GM19463 (cell line): ENCODE measurements around the gene HTR7.
A peak's percentile ranks its signal among the peaks of the same experiment; 100 is the strongest.
"Not testable (repeated sequence)": the region's sequence is repeated elsewhere in the genome, so short reads cannot be mapped to it uniquely, and the experiment has no call there.

Experiments
- ATAC-seq: cut with Tn5 transposase; IDR thresholded peaks from one replicate; pipeline ENCODE4 v1.9.1; 2021; ENCODE audit warnings: mild to moderate bottlenecking, moderate library complexity; ENCODE audit not compliant: unreplicated experiment

The HTR7 gene

DNA sequence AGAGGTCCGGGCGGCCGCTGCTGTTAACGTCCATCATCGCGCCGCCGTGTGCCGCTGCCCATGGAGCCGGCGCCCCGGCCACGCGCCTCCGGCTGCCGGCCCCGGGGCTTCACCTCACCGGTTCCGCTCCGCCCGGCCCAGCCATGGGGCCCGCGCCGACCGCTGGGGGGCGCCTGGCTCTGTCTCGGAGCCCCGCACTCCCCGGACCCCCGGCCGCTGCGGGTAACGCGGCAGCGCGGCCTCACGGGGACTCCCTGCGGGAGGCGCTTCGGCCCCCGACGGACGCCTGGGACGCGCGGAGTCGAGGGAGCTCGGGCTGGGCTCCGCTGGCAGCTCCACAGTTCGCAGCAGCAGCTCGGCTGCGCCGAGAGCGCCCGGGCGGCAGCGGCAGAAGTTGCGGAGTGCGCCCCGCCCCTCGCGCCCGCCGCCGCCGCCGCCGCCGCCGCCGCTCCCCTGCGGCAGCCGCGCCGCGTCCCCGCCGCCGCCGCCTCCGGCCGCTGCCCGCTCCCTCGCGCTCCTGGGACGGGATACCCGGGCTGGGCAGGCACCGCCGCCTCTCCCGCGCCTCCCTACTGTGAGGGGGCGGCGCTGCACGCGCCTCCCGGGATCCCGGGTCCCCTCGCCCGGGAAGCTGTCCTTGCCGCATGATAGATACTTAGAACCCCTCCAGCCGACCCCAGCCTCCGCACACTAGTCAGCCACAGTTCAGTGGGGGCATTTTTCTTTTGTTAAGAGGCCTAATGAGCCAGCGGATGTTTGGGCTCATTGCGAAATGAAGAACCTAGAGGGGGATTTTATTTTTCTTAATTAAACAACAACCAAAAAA, at the start of gene HTR7:
TSS of gene HTR7 (minus strand) at position 405 of the 826 bp plus-strand sequence. CDS start at position 37, 368 bp downstream.
- peak; percentile 73 for ATAC-seq

DNA sequence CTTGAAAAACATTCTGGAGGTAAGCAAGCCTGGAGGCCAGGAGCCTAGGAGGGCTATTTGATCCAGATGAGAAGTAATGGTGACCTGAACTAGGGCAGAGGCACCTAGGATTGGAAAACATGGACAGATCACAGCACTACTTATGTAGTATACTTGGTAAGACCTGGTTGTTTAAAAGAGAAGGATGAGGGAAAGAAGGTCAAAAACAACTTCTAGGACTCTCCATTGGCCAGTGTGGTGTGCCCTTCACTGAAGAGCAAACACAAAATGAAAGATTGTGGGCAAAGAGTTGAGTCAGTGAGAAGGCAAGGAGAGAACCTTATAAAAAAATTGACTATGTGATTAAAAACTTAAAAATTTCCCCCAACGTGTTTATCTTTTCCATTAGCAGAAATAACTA, 48.8 kb upstream of the HTR7 start:
- no peak for ATAC-seq

DNA sequence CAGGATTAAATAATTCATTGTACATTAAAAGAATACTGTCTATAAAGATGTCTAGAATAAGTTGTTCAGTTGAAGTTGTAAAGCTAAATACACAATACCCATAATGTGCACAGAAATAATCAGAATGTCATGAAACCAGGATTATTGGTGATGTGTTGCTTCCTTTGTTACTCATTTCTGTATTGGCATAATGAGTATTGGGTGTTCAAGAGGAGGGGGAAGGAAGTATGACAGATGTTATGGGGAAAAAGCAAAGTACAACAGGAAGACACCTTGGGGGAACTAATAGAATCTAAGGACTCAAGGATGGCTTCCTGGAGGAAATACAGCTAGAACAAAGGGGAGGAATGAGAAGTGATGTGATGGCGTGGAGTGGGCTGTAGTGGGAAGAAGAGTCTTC, 48.1 kb upstream of the HTR7 start:
- ATAC-seq: no peak

DNA sequence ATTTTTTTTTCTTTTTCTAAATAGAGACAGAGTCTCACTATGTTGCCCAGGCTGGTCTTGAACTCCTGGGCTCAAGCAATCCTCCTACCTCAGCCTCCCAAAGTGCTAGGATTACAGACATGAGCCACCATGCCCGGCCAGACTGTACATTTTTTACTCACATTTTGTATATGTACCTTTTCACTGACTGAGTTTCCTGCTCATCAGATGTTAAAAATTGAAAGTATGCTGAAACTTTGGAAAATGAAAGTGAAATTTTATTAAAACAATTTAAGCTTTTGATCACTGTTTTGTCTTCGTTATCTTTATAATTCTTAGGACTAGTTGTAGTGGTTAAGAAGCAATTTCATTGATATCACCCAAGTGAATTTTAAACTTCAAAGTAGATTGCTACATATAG, 39.1 kb upstream of the HTR7 start:
- not testable (repeated sequence) for ATAC-seq

DNA sequence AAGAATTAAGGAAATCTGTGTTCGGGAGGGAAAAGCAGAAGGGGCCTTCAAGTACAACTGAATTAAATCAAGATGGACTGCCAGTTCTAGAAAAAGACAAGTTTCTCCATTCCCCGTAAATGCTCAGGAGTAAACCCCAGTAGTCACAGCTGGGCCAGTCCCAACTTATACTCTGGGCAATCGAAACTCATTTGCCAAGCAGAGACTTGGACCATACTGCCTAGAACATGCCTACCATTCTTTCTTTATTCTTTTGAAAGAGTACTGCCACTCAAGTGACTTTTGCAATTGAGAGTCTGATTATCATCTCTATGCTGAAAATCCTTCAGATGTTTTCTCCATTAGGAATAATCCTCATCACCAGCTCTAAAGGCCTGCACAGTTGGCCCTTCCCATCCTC, 35.4 kb upstream of the HTR7 start:
- no peak for ATAC-seq

DNA sequence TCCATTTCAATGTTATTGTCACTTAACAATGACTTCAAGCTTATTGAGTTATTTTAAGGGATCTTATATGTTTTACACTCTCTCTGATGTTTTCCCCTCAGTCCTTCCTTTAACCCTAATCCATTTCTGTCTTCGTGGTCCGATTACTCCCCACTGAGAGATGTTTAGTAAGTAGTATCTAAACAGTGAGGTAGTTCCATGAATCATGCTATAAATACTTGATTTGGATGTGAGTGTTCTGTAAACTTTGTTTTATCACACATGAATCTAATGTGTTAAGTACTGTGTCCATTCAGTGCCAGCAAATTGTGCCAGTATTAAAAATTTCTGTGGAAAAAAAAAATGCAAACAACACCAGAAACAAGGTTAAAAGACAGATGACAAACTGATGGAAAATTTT, 32.5 kb upstream of the HTR7 start:
- no peak for ATAC-seq

DNA sequence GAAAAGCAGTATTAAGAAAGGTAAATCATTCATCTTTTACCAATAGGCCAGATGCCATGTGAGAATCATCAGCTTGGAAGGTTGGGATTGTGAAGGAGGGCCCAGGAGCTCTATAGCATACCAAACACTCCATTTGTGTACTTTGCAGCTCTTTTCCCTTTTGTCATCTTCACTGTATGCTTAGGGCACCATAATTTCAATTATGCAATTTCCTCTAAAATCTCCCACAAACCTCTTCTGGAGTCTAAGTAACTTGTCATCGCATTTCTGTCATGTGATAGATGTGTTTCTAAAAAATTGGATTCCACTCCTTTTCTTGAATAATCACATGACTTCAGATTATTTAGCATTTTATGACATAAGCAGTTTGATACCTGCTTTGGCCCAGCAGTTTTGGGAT, 31.8 kb upstream of the HTR7 start:
- ATAC-seq: no peak

DNA sequence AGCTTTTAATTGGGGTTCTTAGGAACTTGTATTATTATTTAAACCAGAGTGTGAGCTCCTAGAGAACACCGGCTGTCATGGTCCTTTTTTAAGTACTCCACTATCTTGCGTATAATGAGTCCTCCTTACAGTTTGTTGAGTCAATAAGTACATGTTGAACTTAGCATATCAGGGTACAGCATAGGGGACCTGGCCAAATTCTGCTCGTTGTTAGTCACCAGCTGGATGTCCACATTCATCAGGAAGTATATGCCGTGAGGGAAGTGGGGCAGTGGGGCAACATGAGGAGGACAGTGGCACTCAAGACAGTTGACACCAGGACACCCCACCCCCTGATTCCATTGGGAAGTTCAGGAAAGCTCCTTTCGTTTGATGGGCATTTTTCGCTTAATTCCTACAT, 30.5 kb upstream of the HTR7 start:
- ATAC-seq: no peak

DNA sequence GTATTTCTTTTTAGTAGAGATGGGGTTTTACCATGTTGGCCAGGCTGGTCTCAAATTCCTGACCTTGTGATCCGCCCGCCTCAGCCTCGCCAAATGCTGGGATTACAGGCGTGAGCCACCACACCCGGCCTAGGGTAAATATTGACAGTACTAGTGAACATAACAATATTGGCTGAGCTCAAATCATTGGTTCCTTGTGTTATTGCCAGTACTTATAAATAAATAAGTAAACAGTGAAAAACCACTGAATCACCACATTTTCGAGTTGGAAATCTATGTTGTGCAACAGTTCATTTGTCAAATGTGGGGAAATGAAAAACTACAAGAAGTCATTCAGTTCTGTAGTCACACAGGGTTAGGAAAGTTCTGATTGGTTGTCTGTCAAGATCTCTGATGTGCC, 29.7 kb upstream of the HTR7 start:
- no peak for ATAC-seq

DNA sequence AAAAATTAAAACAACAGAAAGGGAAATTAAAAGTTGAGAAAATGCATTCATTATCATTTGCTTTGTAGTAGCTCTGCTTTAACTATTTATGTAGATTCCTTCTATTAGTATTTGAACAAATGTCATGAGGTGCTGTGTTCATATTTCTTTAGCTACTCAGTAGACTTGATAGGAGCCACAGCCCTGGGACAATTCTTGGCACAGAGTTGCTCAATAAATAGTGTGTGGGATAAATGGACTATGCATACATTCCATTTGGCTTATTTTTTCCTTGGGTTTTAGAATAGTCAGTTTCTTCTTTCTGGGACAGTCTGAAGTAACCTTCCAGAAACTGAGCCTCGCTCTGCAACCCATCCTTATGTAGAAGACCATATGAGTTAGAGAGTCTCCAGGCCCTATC, 27.3 kb upstream of the HTR7 start:
- ATAC-seq: no peak

DNA sequence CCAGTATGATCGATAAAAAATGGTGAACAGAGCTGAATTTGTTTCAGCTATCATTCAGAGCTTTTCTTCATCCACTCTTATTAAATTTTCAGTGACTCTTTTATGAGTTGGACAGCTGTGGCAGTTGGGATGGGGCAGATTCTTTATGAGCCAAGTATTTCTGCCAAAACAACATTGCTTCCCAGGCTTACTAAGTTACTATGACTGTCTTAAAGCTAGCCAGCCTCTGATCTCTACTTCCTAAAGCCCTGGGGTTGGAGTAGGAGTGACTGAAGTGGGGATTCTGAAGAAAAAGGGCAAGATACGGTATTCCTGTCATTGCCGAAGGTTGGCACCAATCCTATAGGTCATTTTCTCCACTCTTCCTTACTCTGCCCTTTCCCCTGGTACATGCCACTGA, 26.6 kb upstream of the HTR7 start:
- ATAC-seq: no peak

DNA sequence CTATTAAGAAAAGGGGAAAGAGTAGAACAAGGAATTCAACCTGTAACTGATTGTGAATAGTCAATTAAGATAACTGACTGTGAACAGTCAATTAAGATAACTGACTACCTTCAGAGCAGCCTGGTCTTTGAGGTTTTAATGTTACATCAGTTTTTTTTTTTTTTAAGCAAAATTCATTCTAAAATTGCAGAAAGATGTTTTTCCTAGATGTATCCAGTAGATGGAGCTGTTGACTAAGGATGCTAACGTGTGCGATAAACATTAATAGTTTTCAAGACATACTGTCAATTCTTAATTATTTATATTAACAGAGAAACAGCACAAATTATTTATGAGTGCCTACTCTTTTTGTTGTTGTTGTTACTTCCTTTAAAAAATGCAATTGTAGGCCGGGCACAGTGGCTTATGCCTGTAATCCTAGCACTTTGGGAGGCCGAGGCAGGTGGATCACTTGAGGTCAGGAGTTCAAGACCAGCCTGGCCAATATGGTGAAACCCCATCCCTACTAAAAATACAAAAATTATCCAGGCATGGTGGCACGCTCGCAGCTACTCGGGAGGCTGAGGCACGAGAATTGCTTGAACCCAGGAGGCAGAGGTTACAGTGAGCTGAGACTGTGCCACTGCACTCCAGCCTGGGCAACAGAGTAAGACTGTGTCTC, 22.4 kb upstream of the HTR7 start:
- ATAC-seq: not testable (repeated sequence)

DNA sequence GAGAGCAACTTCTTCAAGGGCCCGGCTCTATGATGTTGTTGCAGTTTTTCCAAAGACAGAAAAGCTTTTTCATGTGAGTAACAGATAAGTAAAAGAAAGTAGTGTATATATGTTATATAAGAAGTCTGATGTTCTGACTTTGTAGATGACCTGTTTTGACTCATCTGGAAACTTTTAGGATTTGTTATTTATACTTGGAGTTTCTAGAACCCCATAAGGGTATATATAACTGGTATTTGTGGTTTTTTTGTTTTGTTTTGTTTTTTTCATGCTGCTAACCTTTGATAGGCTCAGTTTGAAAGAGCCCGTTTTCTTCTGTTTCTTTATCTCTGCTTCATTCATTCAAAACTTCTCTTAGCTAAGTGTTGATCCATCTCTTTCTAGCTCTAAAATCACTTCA, 21.2 kb upstream of the HTR7 start:
- no peak for ATAC-seq

DNA sequence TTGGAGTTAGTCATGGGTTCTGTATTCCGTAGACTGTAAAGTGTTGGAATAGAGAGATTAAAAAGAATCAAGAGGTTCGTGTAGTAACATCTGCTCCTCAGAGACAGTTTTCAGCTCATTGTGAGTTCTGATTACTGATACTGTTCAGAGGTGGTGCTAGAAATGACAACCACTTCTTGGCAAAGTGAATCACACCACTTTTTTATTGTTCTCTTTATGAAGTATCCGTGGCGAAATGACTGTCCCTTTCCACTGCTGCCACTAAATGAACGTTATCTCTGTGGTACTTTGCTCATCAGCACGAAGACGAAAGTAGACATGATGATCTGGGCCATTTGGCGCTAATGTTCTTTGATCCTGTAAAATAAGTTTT, 14.8 kb upstream of the HTR7 start:
- ATAC-seq: no peak

DNA sequence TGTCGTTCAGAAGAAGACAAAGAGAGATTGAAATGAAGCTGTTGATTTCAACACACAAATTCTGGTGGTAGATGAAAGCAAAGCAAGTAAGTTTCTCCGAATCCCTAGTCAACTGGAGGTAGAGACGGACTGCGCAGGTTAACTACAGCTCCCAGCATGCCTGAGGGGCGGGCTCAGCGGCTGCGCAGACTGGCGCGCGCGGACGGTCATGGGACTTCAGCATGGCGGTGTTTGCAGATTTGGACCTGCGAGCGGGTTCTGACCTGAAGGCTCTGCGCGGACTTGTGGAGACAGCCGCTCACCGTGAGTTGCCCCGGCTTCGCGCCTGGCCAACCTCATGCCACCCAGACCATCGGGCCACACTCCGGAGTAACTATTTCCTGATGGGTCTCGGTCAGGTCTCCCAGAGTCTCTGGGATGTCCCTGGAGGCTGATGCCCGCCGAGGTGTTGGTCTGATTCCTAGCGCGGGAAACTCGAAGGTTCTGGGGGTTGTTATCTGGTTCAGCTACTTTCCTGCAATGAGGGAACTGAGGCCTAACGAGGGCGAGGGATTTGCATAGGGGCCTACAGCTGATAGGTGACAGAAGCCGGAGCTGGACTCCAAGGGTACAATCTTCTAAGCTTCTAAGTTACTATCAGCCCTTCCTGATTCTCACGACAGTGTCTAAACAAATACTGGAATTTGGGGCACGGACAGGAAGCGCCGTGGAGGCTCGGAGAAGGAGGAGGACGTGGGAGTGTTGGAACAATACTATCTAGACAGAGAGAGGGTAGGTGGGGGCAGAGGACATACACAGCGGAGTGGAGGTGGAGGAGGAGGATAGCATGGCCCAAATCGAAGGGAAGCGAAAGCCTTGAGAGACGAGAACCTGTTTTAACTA, 14.2 kb upstream of the HTR7 start, which contains the start of gene RPP30:
TSS of gene RPP30 (plus strand) at position 209 of the 882 bp plus-strand sequence. CDS start at position 222, 13 bp downstream.
- ATAC-seq: peak; percentile 98

DNA sequence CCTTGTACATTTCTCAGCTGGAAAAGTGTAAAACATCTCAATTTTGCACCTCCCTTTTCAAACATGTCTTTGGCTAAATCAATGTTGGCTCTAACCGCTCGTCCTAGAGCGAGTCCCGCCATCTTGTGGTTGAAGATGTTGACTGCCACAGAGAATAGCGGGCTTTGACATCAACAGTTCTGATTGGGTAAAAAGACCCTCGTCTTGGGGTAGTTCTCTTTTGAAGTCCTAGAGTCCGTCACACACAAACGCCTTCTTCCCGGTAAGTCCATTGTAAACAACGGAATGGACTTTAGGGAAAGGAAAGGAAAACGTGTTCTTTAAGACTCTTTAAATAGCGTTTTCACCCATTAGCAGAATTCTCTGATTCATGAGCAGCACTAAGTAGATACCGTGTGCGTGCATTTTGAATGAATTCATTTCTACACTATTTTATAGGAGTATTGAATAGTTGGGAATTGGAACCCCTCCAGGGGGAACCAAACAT, 13.5 kb upstream of the HTR7 start:
- peak; percentile 36 for ATAC-seq

DNA sequence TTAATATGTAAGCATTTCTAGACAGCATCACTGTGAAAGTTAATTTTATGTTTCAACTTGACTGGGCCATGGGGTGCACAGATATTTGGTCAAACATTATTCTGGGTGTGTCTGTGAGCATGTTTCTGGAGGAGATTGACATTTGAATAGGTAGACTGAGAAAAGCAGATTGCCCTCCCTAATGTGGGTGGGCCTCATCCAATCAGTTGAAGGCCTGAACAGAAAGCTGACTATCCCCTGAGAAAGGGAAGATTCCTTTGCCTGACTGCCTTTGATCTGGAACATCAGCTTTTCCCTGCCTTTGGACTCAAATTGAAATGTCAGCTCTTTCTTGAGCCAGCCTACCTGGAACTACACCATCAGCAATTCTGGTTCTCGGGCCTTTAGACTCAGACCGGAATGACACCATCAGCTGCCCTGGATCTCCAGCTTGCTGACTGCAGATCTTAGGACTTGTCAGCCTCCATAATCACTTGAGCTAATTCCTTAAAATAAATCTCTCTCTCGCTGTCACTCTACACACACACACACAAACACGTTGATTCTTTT, 8.3 kb upstream of the HTR7 start:
- ATAC-seq: no peak

DNA sequence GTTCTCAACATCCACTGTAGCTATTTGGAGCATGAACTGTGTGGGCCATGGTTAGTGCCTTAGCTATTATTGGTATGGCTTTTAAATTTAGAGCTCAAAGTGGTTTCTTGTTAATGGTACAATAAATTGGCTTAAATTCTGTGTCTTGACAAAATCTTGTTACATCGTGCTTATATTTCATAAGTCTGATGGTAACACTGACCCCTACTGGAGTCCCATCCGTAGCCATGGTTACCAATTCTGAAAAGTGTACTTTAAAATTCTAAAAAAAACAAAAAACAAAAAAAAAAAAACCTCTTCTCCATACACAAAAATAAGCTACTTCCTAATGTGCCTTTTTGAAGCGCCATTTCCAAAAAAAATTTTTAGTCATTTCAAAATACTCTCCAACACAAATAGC, 7.6 kb upstream of the HTR7 start:
- no peak for ATAC-seq

DNA sequence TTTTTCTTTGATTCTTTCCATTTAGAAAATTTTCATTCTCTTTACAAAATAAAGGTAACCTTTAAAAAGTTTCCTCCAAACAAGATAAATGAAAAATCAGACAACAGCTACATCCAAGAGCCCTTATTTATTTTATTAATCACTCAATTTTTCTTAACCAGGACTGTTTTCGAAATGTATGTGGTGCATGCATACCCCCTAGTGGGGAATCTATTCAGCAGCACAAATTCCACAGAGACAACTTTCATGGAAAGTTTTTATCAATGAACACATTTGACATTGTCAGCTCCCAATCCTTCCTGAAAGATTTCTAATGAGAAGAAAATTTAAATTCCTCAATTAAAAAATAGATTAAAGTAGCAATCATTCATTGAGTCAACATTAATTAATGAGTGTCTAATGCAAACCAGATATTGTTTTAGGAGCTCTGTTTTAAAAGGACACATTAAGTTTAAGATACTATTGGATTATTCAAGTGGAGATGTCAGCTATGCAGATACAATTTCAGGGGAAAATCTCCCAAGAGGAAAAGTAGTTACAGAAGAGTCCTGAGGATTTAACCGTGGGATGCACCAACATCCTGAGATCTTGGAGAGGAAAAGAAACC, 5.2 kb upstream of the HTR7 start:
- no peak for ATAC-seq

DNA sequence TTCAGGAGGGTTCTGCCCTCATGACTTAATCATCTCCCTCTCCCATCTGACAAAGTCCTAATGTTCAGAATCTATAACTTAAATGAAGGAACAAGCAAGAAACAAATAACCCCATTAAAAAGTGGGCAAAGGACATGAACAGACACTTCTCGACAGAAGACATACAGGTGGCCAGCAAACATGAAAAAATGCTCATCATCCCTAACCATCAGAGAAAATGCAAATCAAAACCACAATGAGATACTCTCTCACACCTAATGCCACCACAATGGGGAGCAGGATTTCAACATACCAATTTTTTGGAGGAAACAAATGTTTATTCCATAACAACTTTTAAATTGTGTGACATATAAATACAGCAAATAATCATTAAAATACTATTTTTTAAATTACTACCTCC, 3.0 kb upstream of the HTR7 start:
- no peak for ATAC-seq

DNA sequence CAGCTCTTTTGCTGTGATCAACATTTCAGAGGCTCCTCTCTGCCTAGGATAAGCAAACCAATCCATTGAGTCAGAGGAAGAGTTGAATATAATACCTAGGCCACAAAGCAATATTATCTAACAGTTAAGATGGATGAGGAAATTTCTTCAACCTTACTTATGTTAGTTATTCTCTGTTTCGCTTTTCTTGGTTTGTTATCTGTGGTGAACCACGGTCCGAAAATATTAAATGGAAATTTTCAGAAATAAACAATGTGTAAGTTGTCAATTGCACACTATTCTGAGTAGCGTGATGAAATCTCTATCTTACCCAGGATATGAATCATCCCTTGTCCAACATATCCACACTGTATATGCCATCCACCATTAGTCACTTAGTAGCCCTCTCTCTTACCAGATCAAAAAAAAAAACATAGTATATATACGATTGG, 1.5 kb upstream of the HTR7 start:
- ATAC-seq: no peak
